Keratinocyte (primary cell): ENCODE data around the gene FAHD1. TPM values are rescaled to one million over a fixed set of nuclear protein-coding genes. Genes with fewer than 3 reads are reported as not detected.

Experiments used
- DNase-seq: peaks from one replicate; pipeline ENCODE4 v3.0.0-alpha.2; 2011; ENCODE audit warnings: low read depth, missing footprints, low spot score
- FAIRE-seq: peaks from 2 replicates; lab custom pipeline; 2011; peaks lifted over from hg19 to GRCh38; lab: Jason Lieb, UNC
- H2AFZ ChIP-seq: 2 replicates; pipeline ENCODE4 v1.6.0; 2012; ENCODE audit warnings: low read length, control low read depth, inconsistent platforms; ENCODE audit not compliant: control insufficient read depth
- H3K27ac ChIP-seq: 2 replicates; pipeline ENCODE4 v1.5.1; 2011; ENCODE audit warnings: low read length; ENCODE audit not compliant: control insufficient read depth, insufficient read depth
- H3K27me3 ChIP-seq: 3 replicates; pipeline ENCODE4 v1.6.0; 2011; ENCODE audit warnings: low read length; ENCODE audit not compliant: control insufficient read depth, insufficient read depth; ENCODE audit errors: extremely low read depth
- H3K36me3 ChIP-seq, 2 experiments: 2 replicates in 1 of 2; 3 replicates in 1 of 2; pipeline ENCODE4 v1.5.1; 2011; ENCODE audit warnings: low read length in 2 of 2, mild to moderate bottlenecking in 1 of 2; ENCODE audit not compliant: control insufficient read depth in 2 of 2, insufficient read depth in 2 of 2; ENCODE audit errors: extremely low read depth in 1 of 2
- H3K4me1 ChIP-seq: 3 replicates; pipeline ENCODE4 v1.5.1; 2011; ENCODE audit warnings: low read length; ENCODE audit not compliant: control insufficient read depth, insufficient read depth; ENCODE audit errors: extremely low read depth
- H3K4me2 ChIP-seq: 3 replicates; pipeline ENCODE4 v1.6.0; 2011; ENCODE audit warnings: low read depth, low read length; ENCODE audit not compliant: control insufficient read depth, insufficient read depth; ENCODE audit errors: extremely low read depth
- H3K4me3 ChIP-seq, 3 experiments: fragments of 200-600 bp in 1 of 3; sonication (generic) in 1 of 3; 2 replicates in 2 of 3; 3 replicates in 1 of 3; pipeline ENCODE4 v1.5.1; 2011 to 2016; ENCODE audit warnings: low read length in 3 of 3, mild to moderate bottlenecking in 3 of 3, control low read depth in 2 of 3, inconsistent platforms in 1 of 3, low read depth in 1 of 3, mixed read lengths in 1 of 3, mixed run types in 1 of 3, moderate library complexity in 1 of 3; ENCODE audit not compliant: control insufficient read depth in 2 of 3, insufficient read depth in 2 of 3; ENCODE audit errors: extremely low read depth in 1 of 3
- H3K79me2 ChIP-seq: 2 replicates; pipeline ENCODE4 v1.6.0; 2012; ENCODE audit warnings: low read length; ENCODE audit not compliant: control insufficient read depth, insufficient read depth
- H3K9ac ChIP-seq: 3 replicates; pipeline ENCODE4 v1.6.0; 2011; ENCODE audit warnings: low read length; ENCODE audit not compliant: control insufficient read depth, insufficient read depth; ENCODE audit errors: extremely low read depth
- H3K9me1 ChIP-seq: 3 replicates; pipeline ENCODE4 v1.6.0; 2011; ENCODE audit warnings: low read length; ENCODE audit not compliant: control insufficient read depth, insufficient read depth; ENCODE audit errors: extremely low read depth
- H3K9me3 ChIP-seq: 2 replicates; pipeline ENCODE4 v1.5.1; 2012; ENCODE audit warnings: low read depth, low read length; ENCODE audit not compliant: control insufficient read depth
- H4K20me1 ChIP-seq: 3 replicates; pipeline ENCODE4 v1.6.0; 2011; ENCODE audit warnings: low read length; ENCODE audit not compliant: control insufficient read depth, insufficient read depth; ENCODE audit errors: extremely low read depth
- CTCF ChIP-seq, 3 experiments: IDR thresholded peaks in 1 of 3; conservative IDR thresholded peaks in 1 of 3; optimal IDR thresholded peaks in 1 of 3; 2 replicates in 2 of 3; 3 replicates in 1 of 3; pipeline versions ENCODE3 to v1.5.1; 2011; ENCODE audit warnings: low read length in 3 of 3, mild to moderate bottlenecking in 3 of 3, moderate library complexity in 2 of 3, control low read depth in 1 of 3, inconsistent platforms in 1 of 3; ENCODE audit not compliant: insufficient read depth in 2 of 3; ENCODE audit errors: extremely low read depth in 1 of 3
- EZH2 ChIP-seq: IDR thresholded peaks from one replicate; pipeline ENCODE4 v1.6.1; 2012; ENCODE audit warnings: inconsistent platforms, mild to moderate bottlenecking, low read length, moderate library complexity
- dilution Hi-C: fragments of 300-500 bp; cut with MboI; formaldehyde crosslinking; loops from one replicate; pipeline ENCODE4 v1.7.0; 2020; ENCODE audit warnings: low sequenced_read_pairs; ENCODE audit not compliant: extremely low pct_ligation_motif_present
- polyA plus RNA-seq, 5 experiments: library from polyadenylated mRNA; depleted of rRNA in 3 of 5; stranded (reverse) in 3 of 5; stranded (forward) in 1 of 5; unstranded in 1 of 5; fragments of >200 nt; gene quantifications; 1 replicate in 1 of 5; 2 replicates in 3 of 5; 3 replicates in 1 of 5; pipeline versions ENCODE4 v1.2.1 to v1.2.3, GENCODE V29; 2011 to 2012; ENCODE audit warnings: missing spikeins in 2 of 5, low read depth in 1 of 5, low replicate concordance in 1 of 5

The FAHD1 gene
- polyA plus RNA-seq, 1 donor (not counting 4 experiments of a cell fraction or from before 2014, with no cell fraction given), result 29.4 TPM

GRCh38 chr16:1858189-1858865 is 31.3 kb downstream of the FAHD1 start:
- Histone ChIP-seq H3K27me3 (peaks cover 28% of the 10 kb centered on the region), H2AFZ (no peak overlapping the region), H3K9me3 (no peaks in the 10 kb centered on the region), H3K9ac (no peak overlapping the region), H3K4me2 (no peak overlapping the region), H3K4me3 (no peak overlapping the region), H3K9me1 (no peaks in the 10 kb centered on the region), H3K4me1 (no peaks in the 10 kb centered on the region), H3K36me3 (no peaks in the 10 kb centered on the region), H4K20me1 (no peaks in the 10 kb centered on the region), H3K79me2 (no peaks in the 10 kb centered on the region), H3K27ac (no peak overlapping the region)
- dilution Hi-C loops, result no loop called here
- DNase-seq (no peak), FAIRE-seq (no peak)
- TF ChIP-seq EZH2 (no peak), CTCF (optimal IDR thresholded peaks at IDR 0.05 in 1 of 3, IDR thresholded peaks at IDR 0.05 in 1 of 3, conservative IDR thresholded peaks at IDR 0.05 in 1 of 3; ENCODE audit: extremely low read depth in 1 of 3, insufficient read depth in 2 of 3, low read length in 3 of 3) (no peak)

GRCh38 chr16:1859650-1860049 is 32.6 kb downstream of the FAHD1 start:
- Histone ChIP-seq H2AFZ (no peak overlapping the region), H3K79me2 (no peaks in the 10 kb centered on the region), H3K27ac (no peak overlapping the region), H3K4me2 (no peak overlapping the region), H3K27me3 (peaks cover 23% of the 10 kb centered on the region), H3K4me1 (no peaks in the 10 kb centered on the region), H3K9me3 (no peaks in the 10 kb centered on the region), H3K36me3 (no peaks in the 10 kb centered on the region), H3K4me3 (no peak overlapping the region), H3K9me1 (no peaks in the 10 kb centered on the region), H4K20me1 (no peaks in the 10 kb centered on the region), H3K9ac (no peak overlapping the region)
- FAIRE-seq, result no peak
- DNase-seq, result no peak
- TF ChIP-seq CTCF (optimal IDR thresholded peaks at IDR 0.05 in 1 of 3, IDR thresholded peaks at IDR 0.05 in 1 of 3, conservative IDR thresholded peaks at IDR 0.05 in 1 of 3; ENCODE audit: extremely low read depth in 1 of 3, insufficient read depth in 2 of 3, low read length in 3 of 3) (no peak), EZH2 (peak; percentile 45)
- dilution Hi-C loops, result no loop called here
